OCI-LY1 (cell line): ENCODE data around the gene MKX.

Experiments used
- CTCF ChIP-seq: fragments of 200-600 bp; sonication (generic), shearing (Covaris generic); IDR thresholded peaks from 2 replicates; pipeline ENCODE4 v1.5.1; 2017; ENCODE audit warnings: mild to moderate bottlenecking, antibody characterized with exemption, low read length, moderate library complexity, mixed read lengths
- EZH2 ChIP-seq: fragments of 200-600 bp; sonication (generic), shearing (Covaris generic); IDR thresholded peaks from 2 replicates; pipeline ENCODE4 v1.8.0; 2017; ENCODE audit warnings: borderline replicate concordance, mixed run types, mild to moderate bottlenecking, antibody characterized with exemption, low read length, moderate library complexity, mixed read lengths

GRCh38 chr10:27696466-27696865, 49.2 kb downstream of the MKX start:
- no peak for TF ChIP-seq CTCF
- TF ChIP-seq EZH2, result no peak
